ENCODE results near the gene CDH20.

Gene CDH20

GRCh38 chr18:61541673-61542072, 208.4 kb downstream of the CDH20 start:
- DNase-seq = no peak

DNA sequence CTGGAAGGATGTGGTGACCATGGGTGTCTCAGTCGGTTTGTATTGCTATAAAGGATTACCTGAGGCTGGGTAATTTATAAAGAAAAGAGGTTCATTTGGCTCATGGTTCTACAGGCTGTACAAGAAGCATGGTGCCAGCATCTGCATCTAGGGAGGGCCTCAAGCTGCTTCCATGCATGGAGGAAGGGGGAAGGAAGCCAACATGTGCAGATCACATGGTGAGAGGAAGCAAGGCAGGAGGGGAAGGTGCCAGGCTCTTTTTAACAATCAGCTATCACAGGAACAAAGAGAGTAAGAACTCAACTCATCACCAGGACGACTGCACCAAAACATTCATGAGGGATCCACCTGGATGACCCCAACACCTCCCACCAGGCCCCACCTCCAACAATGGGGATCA, 209.4 kb downstream of the CDH20 start:
- no peak for DNase-seq

GRCh38 chr18:61543518-61543917, 210.3 kb downstream of the CDH20 start:
- DNase-seq = no peak

- no peak for DNase-seq
Observed at GRCh38 chr18:61544178-61544577, 210.9 kb downstream of the CDH20 start.

DNA sequence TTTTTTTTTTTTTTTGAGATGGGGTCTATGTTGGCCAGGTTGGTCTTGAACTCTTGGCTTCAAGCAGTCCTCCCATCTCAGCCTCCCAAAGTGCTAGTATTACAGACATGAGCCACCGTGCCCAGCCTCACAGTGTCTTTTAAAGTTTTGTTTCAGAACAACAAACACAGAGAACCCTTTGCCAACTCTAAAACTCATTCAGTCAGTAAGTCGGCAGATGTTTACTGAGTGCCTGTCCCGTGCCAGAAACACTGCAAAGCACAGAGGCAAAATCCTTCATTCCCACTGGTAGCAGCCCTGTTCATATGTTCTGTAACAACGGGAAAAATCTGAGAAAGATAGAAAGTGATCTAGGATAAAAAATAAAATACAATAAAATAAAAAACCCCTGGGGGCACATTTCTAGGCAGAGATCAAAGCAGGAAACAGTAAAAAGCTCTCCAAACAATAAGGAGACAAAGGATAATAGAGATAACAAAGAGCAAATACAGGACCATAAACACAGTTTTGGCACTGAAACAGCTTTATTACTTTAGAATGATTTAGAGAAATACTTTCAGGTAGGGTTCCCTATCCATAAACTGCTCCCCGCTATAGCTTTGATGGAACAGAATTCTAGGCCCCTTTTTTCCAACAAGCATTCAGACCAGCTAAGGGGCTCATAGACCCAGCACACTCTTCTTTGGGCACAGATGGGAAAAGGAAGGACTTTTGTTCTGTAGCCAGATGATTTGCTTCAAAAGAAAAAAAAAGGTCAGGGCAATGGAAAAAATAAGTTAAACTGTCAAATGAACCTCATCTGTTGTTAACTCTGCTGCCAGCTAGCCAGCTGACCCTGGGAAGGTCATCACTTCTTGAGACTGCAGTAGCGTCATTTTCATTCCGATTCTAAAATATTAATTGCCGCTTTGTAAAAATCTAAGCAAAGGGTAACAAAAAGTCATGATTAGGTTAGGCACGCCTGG, 212.3 kb downstream of the CDH20 start:
- DNase-seq = no peak

DNA sequence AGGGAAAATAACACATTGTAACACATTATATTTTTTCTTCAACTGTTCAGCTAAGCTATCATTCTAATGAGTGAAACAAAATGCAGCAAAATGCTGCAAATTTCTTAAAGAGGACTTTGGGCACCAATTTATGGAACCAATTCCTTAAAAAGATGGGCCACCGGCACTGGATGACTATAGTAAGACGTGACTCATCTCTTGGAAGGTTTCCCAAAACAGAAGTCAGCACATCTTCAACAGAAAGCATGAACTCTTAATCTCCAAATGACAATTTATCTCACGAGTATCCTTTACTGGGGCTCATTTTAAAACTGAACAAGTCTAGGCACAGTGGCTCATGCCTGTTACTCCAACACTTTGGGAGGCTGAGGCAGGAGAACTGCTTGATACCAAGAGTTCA, 213.4 kb downstream of the CDH20 start:
- DNase-seq = no peak

DNA sequence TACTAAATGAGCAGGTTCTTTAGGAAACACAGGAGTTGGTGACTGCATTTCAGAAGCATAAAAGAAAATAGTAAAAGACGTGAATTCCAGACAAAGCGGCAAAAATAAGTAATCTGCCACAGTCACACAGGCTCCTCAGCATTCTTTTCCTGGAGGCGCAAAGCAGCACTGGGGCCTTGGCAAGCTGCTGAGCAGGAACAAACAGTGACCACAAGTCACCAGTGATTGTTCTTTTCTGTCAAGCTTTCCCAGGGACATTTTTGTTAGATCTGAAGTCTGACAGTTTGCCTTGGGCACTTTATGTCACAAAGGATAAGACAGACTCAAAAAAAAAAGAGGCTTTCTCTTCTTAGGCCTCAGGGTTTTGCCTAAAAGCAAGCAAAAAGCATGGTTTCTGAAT, 216.2 kb downstream of the CDH20 start:
- DNase-seq = no peak

- no peak for DNase-seq
Observed at GRCh38 chr18:61549889-61550288, 216.7 kb downstream of the CDH20 start.

GRCh38 chr18:61551586-61551985, 218.4 kb downstream of the CDH20 start:
- DNase-seq = peak in 1 of 5 donors; percentile 23

GRCh38 chr18:61553045-61553659, 219.9 kb downstream of the CDH20 start:
- no peak for DNase-seq

DNA sequence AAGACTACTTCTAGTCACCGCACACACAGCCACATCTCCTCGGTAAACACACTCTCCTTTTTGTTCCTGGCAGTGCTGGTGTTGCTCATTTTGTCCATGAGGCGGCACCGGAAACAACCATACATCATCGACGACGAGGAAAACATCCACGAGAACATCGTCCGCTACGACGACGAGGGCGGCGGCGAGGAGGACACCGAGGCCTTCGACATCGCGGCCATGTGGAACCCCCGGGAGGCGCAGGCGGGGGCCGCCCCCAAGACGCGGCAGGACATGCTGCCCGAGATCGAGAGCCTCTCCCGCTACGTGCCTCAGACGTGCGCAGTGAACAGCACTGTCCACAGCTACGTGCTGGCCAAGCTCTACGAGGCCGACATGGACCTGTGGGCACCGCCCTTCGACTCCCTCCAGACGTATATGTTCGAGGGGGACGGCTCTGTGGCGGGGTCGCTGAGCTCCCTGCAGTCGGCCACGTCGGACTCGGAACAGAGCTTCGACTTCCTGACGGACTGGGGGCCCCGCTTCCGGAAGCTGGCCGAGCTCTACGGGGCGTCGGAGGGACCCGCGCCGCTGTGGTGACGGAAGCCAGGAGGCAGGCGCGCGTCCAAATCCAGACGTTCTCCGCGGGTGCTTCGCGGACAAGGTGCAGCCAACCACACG, 221.0 kb downstream of the CDH20 start:
- peak in 3 of 5 donors; percentile 2 to 8 (median 4) for DNase-seq

DNA sequence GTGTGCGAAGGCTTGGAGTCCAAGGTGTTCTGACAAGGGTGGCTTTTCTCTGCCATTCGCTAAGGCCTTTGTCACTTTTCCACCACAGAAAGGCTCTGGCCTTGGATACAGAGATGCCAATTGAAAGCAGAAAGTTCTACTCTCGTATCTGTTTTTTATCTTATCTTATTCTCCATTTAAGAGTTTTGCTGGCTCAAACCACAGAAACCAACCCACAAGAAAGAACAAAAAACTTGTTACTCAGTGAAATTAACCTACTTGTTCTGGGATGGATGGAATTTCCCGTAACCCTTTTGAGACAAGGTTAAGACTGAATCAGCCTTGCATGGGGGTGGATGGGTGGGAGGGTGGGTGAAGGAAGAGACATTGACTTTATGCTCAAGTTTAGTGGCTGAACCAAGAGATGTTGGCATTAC, 221.7 kb downstream of the CDH20 start:
- no peak for DNase-seq

DNA sequence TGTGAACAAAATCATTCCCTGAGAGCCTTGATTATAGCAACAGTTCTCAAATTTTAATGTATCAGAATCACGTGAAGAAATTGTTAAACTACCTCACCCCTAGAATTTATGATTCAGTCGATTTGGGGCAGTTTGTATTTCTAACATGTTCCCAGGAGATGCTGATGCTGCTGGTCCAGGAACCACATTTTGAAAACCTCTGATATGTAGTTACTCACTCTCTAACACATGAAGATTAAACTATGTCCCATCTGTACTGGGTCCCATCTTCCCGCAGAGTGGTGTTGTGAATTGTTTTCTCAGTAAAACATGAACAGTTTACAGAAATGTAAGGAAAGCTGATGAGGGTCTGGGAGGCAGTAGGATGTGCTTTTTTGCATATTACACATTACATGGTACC, 223.1 kb downstream of the CDH20 start:
- DNase-seq = no peak

DNA sequence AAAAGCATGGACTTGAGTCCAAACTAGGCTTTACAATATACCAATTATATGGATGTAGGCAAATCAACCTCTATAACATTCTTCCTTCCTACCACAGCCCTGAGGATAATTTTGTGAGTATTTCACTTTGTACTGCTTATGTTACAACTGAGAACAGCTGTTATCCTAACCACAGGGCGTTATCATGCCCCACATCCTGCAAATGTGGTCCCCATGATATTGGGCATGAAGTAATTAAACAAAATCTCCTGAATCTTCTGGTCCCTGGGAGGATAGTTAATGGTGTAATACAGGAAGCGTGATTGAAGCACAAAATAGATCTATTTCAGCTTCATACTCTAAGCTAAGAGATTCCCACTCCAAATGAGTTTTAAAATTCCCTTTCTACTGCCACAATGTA, 223.6 kb downstream of the CDH20 start:
- no peak for DNase-seq

- no peak for DNase-seq
Observed at GRCh38 chr18:61569176-61569892, 236.1 kb downstream of the CDH20 start.

- DNase-seq = no peak
Observed at GRCh38 chr18:61570070-61570469, 236.8 kb downstream of the CDH20 start.

- no peak for DNase-seq
Observed at GRCh38 chr18:61572084-61572655, 238.9 kb downstream of the CDH20 start.

- no peak for DNase-seq
Observed at GRCh38 chr18:61572871-61573270, 239.6 kb downstream of the CDH20 start.

GRCh38 chr18:61574665-61575064, 241.4 kb downstream of the CDH20 start:
- DNase-seq = no peak

DNA sequence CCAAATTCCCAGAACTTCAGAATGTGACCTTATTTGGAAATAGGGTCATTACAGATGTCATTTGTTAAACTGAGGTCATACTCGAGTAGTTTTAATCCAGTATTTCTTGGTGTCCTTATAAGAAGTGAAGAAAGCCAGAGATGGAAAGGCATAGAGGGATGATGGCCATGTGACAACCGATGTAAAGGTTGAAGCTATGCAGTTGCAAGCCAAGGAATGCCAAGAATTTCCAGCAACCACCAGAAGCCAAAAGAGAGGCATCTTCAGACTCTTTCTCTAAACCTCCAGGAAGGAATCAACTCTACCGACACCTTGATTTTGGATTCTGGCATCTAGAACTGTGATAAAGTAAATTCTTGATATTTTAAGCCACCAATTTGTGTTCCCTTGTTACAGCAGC, 242.2 kb downstream of the CDH20 start:
- no peak for DNase-seq

DNA sequence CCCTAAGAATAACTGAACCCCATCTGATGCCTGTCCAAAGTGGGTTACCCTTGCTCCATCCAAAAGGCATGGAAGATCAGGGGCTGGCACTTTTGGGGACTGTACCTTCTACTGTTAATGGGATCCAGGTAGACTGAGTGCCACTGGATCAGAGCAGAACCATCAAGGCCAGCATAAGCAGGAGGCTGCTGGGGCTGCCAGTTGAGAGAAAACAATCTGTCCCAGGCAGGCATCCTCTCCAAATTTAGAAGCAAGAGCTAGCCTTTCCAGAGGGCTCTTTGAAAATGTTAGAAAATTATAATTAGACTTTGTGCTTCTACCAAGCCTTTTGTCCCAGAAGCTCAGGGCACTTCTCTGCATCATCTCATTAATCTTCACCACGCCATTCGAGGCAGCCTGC, 245.6 kb downstream of the CDH20 start:
- no peak for DNase-seq

GRCh38 chr18:61579581-61579980, 246.4 kb downstream of the CDH20 start:
- DNase-seq = no peak

DNA sequence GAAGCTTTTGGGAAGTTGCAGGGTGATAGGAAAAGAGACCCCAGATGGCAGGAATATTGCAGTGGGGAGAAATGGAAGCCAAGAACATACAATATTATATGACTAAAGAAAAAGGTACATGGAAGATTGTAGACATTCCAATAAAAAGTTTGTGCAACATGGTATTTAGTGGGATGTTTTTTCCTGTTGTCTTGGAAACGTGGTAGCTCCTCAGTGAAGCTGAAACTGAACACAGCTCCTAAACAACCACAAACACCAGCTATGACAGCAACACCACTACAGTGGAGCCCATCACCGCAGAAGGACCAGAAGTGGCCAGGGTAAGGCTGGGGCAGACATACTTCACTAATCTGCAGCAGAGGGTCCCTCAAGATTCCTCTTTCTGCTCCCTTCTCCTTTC, 246.8 kb downstream of the CDH20 start:
- no peak for DNase-seq

All from T-helper 1 cell (primary cell).